HS-5 (cell line): ENCODE measurements around the gene SMURF1.
A peak's percentile ranks its signal among the peaks of the same experiment; 100 is the strongest.
"Not testable (repeated sequence)": the region's sequence is repeated elsewhere in the genome, so short reads cannot be mapped to it uniquely, and the experiment has no call there.

ENCODE experiments used
- DNase-seq: peaks from one replicate; pipeline ENCODE4 v3.0.0-alpha.2; 2012; ENCODE audit warnings: low read depth

SMURF1 gene

DNA sequence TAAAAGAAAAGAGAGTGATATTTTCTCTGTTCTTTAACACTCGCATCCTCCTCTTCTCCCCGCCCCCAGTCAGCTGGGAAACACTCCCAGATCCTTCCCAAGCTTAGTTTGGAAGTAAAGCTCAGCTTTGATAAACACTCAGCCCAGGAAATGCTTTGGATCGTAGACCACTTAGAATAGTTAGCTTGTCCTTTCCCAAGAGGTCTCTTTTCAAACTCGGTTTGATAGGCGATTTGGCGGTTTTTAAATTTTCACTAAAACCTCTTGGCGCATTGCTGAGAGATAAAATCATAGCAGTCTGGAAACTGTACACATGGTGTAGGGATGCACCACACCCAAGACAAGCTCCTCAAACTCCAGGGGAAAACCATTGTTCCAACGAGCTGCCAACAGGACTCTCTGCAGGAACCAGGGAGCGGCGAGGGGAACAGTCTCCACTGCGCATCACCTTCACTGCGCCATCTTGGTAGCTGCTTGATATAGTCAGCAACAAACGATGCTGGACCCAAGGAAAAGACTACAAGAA lies 22.3 kb downstream of the SMURF1 start:
- DNase-seq: no peak

DNA sequence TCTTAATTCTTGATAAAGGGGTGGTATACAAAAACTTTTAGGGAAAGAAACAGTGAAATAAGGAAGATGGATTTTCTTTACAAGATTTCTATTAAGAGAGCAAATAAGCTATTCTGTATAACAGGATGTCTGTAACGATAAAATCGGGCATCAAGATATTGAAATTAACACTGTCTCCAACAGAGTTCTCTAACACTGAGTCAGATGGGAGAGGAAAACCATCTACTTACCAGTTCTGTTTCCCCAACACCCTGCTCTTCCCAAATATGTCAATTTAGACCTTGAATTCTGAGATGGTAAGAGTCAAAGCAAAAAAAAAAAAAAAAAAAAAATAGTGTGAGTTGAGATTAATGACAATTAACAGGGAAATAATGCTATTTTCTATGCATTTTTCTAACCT lies 23.0 kb downstream of the SMURF1 start:
- no peak for DNase-seq

DNA sequence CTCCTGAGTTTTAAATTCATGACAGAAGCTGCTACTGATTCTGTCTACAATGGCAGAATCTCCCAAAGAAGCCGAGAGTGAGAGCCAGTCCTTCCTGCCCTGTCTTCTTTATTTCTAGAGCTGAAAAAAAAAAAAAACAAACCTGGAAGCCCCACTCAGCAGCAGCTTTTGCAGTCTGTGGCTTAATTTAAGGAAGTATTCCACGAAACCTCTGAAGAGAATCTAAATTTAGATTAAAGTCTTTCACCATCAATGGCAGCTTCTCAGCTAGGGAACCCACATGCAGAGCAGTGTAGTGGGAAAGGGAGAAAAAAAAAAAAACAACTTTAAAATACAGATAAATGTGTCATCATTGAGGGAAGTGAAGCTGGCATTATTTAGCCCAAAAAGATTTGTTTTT lies 23.4 kb downstream of the SMURF1 start:
- DNase-seq: no peak

DNA sequence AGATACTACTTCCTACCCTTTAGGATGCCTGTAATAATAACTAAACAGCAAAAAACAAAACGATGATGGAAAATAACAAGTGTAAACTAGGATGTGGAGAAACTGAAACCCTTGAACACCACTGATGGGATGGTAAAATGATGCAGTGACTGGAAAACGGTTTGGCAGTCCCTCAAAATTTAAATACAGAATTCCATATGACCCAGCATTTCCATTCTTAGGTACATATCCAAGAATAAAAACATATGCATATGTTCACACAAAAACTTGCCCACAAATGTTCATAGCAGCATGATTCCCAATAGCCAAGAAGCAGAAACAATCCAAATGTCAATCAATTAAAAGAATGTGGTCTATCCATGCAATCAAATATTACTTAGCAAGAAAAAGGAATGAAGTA lies 25.8 kb downstream of the SMURF1 start:
- no peak for DNase-seq

DNA sequence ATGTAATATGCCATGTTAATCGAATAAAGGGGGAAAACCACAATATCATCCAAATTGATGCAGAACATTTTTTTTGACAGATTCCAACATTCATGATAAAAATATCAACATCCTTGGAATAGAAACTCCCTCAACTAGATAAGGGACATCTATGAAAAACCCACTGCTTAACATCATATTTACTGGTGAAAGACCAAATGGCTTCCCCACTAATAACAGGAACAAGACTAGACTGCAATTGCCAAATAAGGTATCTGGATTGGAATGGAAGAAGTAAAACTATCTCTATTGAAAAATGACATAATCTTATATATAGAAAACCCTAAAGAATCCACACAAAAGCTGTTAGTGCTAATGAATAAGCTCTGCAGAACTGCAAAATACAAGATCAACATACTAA lies 27.8 kb downstream of the SMURF1 start:
- DNase-seq: no peak

DNA sequence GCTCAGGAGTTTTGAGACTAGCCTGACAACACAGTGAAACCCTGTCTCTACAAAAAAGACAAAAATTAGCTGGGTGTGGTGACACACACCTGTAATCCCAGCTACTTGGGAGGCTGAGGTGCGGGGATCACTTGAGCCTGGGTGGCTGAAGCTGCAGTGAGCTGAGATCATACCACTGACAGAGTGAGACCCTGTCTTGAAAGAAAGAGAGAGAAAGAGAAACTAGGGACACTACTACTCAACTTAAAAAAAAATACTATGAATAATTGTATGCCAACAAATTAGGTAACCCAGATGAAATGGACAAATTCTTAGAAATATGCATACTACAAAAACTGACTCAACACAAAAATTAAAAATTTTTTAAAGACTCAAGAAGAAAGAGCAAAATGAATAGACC lies 28.5 kb downstream of the SMURF1 start:
- no peak for DNase-seq

DNA sequence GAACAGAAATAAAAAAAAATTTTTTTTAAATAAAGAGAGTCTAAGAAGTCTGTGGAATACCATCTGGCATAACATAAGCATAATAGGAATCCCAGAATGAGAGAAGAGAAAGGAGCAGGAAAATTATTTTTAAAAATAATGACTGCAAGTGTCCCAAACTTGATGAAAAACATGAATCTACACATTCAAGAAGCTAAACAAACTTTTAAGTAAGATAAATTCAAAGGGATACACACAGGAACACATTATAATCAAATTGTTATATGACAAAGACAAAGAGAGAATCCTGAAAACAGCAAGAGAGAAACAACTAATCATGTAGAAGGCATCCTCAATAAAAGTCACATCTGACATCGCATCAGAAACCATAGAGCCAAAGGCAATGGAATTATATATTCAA lies 30.9 kb downstream of the SMURF1 start:
- DNase-seq: no peak

DNA sequence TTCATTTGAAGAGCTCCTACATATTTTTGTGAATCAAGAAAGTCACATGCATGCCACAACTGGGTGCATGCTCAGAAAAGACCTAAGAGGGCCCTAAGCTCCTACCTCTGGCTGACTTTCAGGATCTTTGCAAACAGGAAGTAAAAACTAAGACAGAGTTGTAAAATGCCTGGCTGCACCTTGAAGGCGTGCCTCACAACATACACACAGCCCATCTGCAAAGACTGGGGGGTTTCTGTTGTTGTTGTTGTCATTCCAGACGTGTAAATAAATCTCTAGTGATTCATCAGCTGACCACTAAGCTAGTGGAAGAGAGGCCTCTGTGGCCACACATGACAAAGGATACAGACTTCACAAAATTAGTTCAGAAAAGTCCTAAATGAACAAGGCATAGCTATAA lies 31.8 kb downstream of the SMURF1 start:
- DNase-seq: no peak

DNA sequence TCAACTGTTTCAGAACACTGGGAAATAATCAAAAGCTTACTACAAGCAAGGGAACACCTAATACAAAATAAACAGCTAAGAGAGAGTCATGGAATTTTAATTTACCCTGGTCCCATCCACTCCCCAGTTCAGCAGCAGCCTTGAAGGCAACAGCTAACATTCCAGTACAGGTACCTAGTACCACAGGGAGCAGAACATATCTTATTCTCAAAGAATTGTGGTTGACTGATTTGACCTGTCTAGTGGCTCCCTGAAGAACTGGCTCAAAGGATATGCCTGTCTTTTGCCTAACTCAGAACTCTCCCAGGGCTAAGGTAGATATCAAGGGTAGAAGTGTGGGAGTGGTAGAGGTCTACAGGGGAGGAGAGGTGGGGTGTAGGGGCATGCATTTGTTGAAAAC lies 32.3 kb downstream of the SMURF1 start:
- DNase-seq: no peak

DNA sequence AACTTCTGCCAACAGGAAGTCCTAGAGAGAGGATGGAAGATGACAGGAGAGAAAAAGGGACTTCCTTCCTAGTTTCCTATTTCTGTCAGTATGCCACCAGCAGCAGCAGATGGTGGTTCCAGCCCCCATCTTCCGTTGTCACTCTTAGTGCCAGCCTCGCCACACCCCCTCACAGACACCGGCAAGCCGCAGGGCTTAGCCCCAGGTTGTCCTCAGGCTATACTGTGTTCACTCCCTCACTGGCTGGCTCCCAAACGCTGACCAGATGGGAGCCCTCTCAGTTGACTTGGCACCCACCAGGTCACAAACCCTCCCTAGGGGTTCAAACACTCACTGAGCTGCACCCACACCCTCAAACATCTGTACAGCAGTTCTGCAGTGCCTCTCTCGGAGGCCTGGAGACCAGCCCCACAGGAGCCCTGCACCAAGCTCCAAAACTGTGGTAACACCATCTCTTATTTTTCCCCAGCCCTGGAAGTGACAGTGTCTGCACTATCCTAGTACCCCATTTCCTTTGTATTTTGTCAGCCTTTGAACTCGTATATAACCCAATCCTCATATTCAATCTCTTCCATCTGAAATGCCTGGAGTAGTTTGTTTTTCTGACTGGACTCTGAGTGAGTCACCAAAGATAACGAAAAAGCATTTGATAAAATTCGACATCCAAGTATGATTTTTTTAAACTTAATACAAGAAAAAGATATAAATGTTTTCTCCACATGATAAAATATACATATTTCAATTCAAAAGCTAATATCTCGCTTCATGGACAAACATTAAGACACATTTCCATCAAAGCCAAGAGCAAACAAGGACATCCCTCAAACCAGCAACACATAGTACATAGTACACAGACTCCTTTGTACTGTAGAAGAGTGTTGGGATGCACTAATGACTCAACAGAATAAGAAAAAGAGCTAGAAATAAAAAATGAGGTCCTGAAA lies 34.5 kb downstream of the SMURF1 start:
- no peak for DNase-seq

DNA sequence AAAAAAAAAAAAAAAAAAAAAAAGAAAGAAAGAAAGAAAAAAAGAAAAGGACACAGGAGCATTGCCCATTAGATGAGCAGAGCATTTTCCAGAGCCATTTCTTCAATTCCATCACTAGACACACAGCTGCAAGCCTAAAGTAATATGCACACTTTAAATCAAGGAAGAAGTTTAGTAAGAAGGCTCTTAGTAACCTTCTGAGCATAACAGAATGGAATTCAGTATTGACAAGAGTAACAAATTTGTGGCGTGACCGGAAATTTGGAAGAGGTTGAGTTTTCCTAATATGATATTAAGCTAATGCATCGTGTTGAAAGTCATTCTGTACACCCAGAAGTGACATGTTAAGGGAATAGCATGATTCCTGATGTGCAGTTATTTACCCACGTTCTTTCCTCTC lies 35.3 kb downstream of the SMURF1 start:
- DNase-seq: peak; percentile 40

DNA sequence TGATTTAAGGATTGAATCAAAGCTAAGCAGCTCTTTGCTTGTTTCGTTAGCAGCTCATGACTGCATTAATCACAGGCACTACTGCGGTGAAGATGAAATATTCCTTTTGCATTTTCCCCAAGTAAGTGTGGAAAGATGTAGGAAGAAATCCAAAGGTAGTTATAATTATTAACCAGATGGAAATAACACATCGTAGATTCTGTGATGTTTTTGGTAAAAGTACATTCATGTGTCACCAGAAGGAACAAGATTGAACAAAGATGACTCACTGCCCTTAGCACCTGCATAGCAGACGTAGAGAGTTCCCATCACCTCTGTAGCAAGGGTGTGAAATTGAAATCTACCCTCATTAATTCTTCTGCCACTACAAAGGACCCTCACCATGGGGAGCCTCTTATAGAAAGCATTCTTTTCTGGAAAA lies 37.1 kb downstream of the SMURF1 start:
- DNase-seq: no peak

DNA sequence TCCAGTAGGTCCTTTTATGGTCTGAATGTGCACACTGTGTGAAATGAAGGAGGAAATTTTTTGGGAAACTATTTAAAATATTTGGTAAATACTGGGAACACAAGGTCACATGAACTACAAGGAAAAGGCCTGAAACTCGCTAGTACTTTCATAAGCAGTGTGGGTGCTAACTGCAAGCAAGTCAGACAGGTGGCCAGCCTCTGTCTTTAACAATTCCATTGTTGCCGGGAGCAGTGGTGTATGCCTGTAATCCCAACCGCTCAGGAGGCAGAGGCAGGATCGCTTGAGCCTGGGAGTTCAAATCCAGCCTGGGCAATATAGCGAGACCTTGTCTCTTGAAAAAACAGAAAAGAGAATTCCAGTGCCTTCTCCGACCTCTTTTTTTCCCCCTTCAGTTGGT lies 37.5 kb downstream of the SMURF1 start:
- no peak for DNase-seq

DNA sequence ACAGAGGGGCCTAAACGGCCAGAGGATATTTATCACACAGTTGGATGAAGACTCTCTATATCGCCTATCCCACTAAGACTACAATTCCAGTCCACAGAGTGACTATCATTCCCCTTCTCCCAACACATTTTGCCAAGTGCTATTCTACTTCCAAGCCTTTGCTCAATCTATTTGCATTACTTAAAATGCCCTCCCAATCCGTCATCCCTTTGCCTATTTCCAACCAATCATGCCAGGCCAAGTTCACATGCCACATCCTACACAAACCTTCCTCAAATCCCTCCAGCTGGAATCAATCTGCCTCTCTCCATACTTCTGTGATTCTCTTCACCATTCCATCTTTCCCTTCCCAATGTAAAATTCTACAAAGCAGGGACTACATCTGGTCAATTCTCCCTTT lies 38.2 kb downstream of the SMURF1 start:
- DNase-seq: no peak

DNA sequence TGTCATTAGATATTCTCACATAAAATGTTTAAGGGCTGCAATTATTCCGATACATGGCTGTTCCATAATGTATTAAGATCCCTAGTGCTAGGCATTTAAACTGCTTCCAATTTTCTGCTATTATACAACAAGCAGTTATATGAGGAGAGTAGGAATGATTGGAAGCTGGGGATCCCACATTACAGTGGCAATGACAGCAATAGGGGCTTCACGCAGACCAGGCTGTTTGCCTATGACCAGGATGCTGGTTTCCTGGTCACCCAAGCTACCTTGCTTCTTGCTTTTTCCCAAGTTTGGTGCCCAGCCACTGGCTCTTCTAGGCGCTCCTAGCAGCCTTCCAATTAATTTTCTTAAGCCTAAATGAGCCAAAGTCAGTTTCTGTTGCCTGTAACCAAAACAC lies 39.3 kb downstream of the SMURF1 start:
- DNase-seq: no peak

DNA sequence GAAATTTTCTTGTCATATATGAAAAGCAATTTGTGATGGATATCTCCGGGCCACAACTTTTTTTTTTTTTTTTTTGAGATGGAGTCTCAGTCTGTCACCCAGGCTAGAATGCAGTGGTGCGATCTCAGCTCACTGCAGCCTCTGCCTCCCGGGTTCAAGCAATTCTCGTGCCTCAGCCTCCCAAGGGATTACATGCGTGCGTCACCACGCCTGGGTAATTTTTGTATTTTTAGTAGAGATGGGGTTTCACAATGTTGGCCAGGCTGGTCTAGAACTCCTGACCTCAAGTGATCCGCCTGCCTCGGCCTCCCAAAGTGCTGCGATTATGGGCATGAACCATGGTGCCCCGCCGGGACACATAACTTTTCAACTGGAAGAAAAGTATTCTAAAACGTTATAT lies 40.1 kb downstream of the SMURF1 start:
- not testable (repeated sequence) for DNase-seq

DNA sequence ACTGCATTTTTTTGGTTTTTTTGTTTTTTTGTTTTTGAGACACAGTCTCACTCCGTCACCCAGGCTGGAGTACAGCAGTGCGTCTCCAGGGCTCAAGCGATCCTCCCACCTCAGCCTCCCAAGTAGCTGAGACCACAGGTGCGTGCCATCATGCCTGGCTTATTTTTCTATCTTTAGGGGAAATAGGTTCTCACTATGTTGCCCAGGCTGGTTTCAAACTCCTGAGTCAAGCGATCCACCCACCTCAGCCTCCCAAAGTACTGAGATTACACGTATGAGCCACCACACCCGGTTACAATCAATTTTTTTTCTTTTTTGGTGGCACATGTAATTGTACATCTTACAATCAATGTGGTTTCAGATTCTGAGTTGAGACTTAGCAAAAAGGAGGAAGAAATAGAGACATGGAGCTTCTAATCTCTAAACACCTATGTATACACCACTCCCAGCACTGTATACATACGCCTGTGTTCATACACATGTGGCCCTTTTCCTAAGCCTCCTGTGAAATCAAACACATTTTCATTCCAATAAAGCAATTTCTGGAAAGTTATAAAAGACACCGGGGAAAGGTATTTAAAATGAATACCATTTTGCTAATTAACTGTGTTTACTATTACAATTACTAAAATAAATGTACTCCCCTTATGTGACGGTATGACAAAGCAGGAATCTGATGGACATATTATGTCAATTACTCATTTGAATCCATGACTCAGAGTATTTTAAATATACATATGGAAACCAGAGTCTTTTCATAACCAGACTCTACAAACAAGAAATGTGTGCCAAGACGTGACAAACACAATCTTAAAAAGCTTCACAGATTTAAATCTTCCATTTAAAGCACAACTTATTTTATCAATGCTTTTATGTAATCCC lies 40.9 kb downstream of the SMURF1 start:
- peak; percentile 67 for DNase-seq

DNA sequence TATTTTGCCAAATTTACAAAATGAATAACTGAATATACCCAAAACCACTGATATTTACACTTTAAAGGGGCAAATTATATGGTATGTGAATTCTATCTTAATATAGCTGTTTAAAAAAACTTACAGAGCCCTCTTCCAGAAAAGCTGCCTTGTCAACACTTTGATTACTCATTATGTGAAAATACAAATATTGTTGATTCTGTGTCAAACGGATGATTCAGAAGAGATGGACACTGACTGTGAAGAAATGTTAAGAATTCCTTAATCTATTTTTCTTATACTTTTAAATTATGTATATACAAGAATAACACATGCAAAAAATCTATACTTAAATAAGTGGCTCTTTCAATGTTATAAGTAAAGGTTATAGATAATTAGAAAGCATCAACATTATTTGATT lies 41.5 kb downstream of the SMURF1 start:
- DNase-seq: no peak

DNA sequence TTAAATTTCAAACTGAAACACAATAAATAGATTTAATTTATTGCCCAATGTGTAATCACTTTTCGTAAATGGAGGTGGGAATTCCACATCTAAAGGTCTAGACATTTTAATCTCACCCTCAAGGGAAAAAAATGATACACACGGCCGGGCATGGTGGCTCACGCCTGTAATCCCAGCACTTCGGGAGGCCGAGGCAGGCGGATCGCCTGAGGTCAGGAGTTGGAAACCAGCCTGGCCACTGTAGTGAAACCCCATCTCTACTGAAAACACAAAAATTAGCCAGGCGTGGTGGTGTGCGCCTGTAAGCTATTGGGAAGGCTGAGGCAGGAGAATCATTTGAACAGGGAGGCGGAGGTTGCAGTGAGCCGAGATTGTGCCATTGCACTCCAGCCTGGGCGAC lies 42.4 kb downstream of the SMURF1 start:
- not testable (repeated sequence) for DNase-seq

DNA sequence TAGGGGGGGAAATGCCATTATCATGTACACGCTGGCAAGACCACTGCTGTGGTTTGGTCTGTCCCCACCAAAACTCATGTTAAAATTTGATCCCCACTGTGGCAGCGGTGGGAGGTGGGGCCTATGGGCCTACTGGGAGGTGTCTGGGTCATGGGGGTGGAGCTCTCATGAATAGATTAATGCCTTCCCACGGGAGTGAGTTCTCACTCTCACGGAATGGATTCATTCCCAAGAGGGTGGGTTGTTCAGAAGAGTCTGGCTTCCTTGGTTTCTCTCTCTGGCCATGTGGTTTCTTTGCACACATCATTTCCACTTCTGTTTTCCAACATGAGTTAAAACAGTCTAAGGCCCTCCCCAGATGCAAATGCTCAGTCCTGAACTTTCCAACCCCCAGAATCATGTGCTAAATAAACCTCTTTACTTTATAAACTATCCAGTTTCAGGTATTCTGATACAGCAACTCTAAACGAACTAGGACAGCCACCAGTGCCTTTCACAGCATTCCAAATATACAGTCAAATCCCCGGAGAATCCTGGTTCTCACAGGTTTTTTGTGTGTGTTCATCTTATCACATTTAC lies 44.3 kb downstream of the SMURF1 start:
- DNase-seq: no peak

DNA sequence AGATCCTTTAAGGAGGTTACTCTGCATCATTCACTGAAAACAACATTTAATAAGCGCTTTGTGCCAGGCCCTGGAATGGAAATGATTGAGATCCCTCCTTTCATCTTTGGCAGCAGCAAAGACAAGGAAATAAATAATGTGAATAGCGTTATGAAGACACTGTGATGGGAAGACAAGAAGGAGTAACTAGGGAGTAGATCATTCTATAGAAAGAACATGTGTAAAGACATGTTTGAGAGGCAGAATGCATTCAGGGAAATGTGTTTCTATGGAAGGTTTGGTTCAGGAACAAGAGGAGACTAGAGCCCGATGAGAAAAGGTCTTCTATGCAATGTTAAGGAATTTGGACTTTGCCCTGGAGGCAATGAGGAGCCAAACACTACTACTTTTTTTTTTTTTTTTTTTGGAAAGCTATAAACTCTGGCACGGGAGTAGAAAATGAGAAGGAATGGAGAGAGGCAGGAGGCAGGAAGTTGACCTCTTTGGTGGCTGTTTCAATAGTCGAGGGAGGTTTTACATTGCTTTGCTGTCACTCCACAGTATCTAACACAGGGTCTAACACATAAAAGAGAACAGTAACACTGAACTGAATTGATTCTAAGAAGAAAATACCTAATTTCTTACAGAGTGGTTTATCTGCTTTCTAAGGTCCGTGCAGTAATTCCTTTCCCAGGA lies 44.9 kb downstream of the SMURF1 start:
- no peak for DNase-seq

DNA sequence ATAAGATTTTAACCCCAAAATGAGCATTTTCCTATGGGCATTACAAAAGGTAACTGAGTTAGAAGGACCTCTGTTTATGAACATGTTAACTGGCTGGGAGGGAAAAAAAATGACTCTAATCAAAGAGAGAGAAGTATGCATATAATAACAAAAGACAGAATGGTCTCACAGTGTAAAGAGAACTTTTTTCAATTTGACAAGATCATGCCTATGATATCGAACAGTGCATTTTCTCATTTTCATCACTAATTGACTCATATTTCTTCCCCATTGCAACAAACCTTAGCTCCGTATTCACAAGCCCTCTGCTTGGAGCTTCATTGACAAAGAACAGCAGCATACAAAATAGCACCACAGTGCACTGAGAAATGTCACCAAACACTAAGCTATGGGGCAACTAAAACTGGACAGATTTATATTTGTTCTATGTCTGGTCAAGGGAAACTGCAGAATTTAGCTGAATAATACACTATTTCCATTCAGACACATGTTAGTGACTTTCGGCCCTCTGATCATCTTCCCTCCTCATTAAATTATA lies 45.6 kb downstream of the SMURF1 start:
- DNase-seq: no peak
